Dedifferentiated amniotic fluid mesenchymal stem cell (primary cell): ENCODE results near the gene OAF.
"Not testable (repeated sequence)": the region's sequence is repeated elsewhere in the genome, so short reads cannot be mapped to it uniquely, and the experiment has no call there.

Experiments
- DNase-seq: peaks from one replicate; pipeline ENCODE4 v3.0.0-alpha.2; 2016; ENCODE audit errors: extremely low spot score

OAF gene

GRCh38 chr11:120240866-120241265, 30.0 kb downstream of the OAF start:
- no peak for DNase-seq

GRCh38 chr11:120241277-120241676, 30.4 kb downstream of the OAF start:
- DNase-seq = no peak

GRCh38 chr11:120243221-120243620, 32.4 kb downstream of the OAF start:
- DNase-seq = no peak

DNA sequence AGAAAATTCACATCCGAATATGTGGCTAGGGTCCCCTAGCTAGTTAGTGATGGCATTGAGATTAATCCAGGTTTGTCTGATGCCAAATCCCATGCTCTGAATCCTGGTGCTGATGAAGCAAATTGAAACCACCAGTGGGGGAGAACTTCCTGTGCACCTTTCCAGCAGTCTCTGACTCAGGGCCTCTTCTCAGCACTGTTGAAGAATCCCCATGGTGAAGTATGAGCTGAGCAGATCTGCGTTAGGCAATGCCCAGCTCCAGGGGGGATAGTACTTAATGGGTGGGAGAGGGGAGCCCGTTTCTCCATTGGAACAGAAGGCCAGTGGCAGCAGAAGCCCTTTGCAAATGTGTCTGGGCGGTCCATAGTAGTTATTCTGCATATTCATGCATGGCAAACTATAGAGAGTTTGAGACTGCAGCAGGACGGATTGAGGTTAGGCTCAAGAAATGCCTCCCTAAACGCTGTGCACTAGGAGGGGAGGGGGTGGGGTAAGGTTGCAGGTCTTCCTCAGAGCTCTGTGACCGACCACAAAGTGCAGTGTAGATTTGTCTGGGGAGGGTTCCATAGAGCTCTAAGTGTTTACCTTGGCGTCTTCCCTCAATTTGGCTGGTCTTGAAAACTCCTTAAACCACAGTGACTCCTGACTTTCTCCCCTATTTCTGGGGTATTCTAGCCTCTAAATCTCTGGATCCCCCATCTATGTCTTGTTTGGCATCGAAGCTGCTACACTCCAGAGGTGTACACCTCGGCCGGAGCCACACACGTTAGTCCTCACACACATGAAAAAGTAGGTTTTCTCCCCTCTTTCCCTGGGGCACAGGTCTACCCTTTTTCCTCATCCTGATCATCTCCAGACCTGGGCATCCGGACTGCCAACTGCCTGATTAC, 33.9 kb downstream of the OAF start:
- DNase-seq = no peak

DNA sequence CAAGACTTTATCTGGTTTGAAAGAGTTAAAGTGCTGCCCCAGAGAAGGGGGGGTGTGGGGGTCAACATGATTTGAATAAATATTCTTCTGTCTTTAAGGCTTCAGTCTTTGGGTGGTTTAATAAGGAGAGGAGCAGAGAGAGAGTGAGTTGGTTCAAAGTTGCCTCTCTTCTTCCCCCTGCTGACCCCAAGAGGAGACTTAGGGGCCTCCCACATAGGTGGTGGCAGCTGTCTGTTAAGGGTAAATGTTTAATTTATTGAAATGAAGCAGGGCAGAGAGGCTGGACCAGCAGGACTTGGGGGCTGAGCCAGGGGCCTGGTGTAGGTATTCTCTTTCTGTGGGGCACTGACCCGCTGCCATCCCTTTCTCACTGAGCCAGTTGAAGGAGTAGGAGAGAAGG, 34.6 kb downstream of the OAF start:
- DNase-seq = no peak

- DNase-seq = no peak
Measured at GRCh38 chr11:120248551-120249278, 37.9 kb downstream of the OAF start.

GRCh38 chr11:120249279-120250262, 38.7 kb downstream of the OAF start:
- DNase-seq = no peak

DNA sequence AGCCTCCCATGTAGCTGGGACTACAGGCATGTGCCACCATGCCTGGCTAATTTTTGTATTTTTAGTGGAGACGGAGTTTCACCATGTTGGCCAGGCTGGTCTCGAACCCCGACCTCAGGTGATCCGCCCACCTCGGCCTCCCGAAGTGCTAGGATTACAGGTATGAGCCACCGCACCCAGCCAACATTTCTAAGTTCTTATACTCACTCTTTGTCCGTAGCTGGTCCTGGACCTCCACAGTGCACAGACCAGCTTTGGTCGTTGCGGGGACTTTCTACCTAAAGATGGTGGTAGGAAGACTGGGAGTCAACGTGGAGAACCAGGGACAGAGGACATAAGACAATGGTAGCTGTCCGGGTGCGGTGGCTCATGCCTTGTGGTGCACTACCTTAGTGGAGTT, 42.5 kb downstream of the OAF start:
- not testable (repeated sequence) for DNase-seq

GRCh38 chr11:120254788-120255518, 44.1 kb downstream of the OAF start:
- DNase-seq = no peak

GRCh38 chr11:120255519-120255866, 44.7 kb downstream of the OAF start:
- no peak for DNase-seq

DNA sequence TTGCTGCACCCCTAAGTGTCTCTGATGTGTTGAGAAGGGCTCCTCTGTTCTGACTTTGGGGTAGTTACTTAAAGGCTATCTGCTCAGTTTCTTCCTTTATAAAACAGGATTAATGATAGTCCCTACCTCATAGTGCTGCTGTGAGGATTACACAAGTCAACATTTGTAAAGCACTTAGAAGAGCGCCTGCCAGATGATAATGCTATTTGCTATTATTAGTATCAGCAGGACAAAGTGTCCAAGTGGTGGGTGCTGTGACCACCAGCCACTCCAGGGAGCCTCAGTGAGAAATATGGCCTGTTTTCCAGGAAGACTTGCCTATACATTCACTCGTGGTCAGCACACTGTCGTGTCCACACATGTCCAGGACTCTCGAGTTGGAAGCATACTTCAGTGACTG, 45.3 kb downstream of the OAF start:
- no peak for DNase-seq

DNA sequence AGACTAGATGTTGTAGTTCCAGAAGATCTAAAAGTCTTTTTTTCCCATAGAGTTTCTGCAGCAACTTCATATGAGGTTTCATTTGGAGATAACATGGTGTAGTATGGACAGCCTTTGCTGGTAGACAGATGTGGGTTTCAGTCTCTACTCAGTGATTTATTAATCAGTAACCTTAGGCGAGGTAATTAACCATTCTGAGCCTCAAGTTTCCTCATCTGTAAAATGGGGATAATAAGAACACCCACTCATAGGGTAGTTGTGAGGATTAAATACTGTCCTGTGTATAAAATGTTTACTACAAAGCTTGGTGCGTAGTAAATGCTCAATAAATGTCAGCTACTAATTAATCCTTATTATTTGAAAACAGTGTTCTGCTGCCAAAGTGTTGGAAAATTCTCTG, 45.9 kb downstream of the OAF start:
- no peak for DNase-seq

DNA sequence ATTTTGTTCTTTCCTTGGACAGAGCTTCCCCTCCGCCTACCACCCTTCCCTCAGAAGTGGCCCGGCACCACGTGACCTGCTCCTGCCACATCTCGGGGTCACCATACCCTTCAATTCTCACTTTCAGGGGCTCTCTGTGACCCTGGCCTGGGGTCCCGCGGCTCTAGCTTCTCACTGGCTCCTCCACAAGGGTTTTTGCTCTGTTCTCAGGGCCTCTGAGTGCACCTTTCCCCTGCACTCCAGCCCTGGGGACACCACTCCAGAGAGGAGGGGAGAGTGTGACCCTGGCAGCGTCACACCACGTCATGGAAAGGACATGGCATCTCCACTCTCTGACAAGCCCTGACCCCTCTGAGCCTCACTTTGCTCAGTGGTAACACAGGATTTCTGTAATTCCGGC, 46.5 kb downstream of the OAF start:
- DNase-seq = no peak

GRCh38 chr11:120258661-120259060, 47.8 kb downstream of the OAF start:
- DNase-seq = no peak

DNA sequence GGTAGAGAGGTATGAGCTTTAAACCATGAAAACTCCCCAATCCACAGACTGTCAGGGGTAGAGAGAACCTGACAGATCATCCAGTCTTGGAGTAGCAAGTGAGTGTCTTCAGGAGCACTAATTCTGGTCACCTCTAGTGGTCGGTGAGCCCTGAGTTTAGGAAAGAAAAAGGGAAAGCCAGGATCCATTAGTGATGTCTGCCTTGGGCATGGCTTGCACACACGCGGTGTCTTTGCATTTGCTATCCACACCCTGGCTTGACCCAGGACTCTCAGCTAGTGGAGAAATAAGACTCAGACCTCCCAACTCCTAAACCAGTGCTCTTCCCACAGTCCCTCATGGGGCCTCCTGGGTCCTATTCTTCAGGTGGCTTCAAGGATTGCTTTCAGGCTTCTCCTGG, 48.4 kb downstream of the OAF start:
- DNase-seq = no peak

- no peak for DNase-seq
Measured at GRCh38 chr11:120259988-120260565, 49.2 kb downstream of the OAF start.

DNA sequence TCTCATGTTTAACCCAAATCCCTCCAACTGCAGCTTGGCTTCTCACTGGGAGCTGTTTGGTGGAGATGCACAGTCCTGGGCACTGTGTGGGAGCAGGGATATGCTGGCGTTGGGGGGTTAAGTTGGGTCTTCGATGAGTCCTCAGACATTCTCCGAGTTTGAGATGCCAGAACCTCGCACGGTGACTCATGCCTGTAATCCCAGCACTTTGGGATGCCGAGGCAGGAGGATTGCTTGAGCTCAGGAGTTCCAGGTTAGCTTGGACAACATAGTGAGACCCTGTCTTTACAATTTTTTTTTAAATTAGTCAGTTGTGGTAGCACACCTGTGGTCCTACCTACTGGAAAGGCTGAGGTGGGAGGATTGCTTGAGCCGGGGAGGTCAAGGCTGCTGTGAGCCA, 49.8 kb downstream of the OAF start:
- no peak for DNase-seq

DNA sequence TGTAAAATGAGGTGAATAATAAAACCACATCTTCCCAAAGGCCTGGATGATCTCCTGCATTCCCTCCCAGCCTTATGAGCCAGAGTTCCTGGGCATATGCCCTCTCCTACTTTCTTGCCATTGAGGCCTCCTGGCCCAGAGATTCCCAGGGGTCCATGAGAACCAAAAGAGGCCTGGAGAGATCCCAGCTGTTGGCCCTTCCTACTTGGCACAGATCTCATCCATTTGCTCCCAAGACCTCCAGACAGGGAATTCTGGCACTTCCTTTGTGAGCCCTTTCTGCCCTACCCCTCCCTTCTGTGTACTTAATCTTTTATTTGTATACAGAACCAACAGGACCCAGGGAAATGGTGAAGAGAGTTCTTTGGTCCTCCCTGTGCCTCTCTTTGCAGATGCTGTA, 50.5 kb downstream of the OAF start:
- no peak for DNase-seq

GRCh38 chr11:120261931-120262330, 51.1 kb downstream of the OAF start:
- no peak for DNase-seq

GRCh38 chr11:120267319-120267718, 56.5 kb downstream of the OAF start:
- DNase-seq = no peak

- no peak for DNase-seq
Measured at GRCh38 chr11:120268686-120269085, 57.9 kb downstream of the OAF start.
